H1 (cell line): ENCODE results near the gene FAM83F. TPM values are rescaled to one million over a fixed set of nuclear protein-coding genes. Genes with fewer than 3 reads are reported as not detected.

Experiments used
- CTCF ChIA-PET: fragments of 300-600 bp; sonication (Branson Sonifier 250); formaldehyde crosslinking; loops from one replicate; lab custom pipeline; 2021; ENCODE audit not compliant: partially characterized antibody; lab: Charles Lee
- POLR2A ChIA-PET: fragments of 300-600 bp; sonication (Branson Sonifier 250); formaldehyde crosslinking; loops from one replicate; lab custom pipeline; 2021; ENCODE audit warnings: inconsistent platforms; ENCODE audit not compliant: partially characterized antibody; lab: Charles Lee
- DNase-seq, 2 experiments: peaks; one replicate each; pipeline versions ENCODE4 v3.0.0 to v3.0.0-alpha.2; 2010 to 2022; ENCODE audit warnings: low spot score in 2 of 2, low read depth in 1 of 2, mixed read lengths in 1 of 2
- FAIRE-seq: peaks from 2 replicates; lab custom pipeline; 2011; peaks lifted over from hg19 to GRCh38; lab: Jason Lieb, UNC
- H2AFZ ChIP-seq: 2 replicates; pipeline ENCODE4 v1.8.1; 2012; ENCODE audit warnings: low read length, inconsistent platforms
- H2AK5ac ChIP-seq: 2 replicates; pipeline ENCODE4 v1.6.1; 2013; ENCODE audit warnings: low read depth, low read length
- H2BK120ac ChIP-seq: replicated peaks from 2 replicates; pipeline ENCODE3; 2013; ENCODE audit warnings: low read depth, low read length, inconsistent platforms
- H2BK12ac ChIP-seq: 2 replicates; pipeline ENCODE4 v1.6.1; 2013; ENCODE audit warnings: low read depth, low read length
- H2BK15ac ChIP-seq: 2 replicates; pipeline ENCODE4 v1.6.1; 2013; ENCODE audit warnings: low read length
- H2BK20ac ChIP-seq: 2 replicates; pipeline ENCODE4 v1.6.1; 2013; ENCODE audit warnings: low read length
- H2BK5ac ChIP-seq: 2 replicates; pipeline ENCODE4 v1.6.1; 2013; ENCODE audit warnings: low read depth, low read length
- H3K14ac ChIP-seq: 2 replicates; pipeline ENCODE4 v1.6.1; 2013; ENCODE audit warnings: inconsistent platforms; ENCODE audit not compliant: insufficient read length
- H3K18ac ChIP-seq: 2 replicates; pipeline ENCODE4 v1.6.1; 2013; ENCODE audit warnings: low read length; ENCODE audit errors: extremely low read depth
- H3K23ac ChIP-seq: 2 replicates; pipeline ENCODE4 v1.6.1; 2013; ENCODE audit warnings: inconsistent platforms; ENCODE audit not compliant: insufficient read length
- H3K23me2 ChIP-seq: 2 replicates; pipeline ENCODE4 v1.6.1; 2013; ENCODE audit warnings: low read depth, low read length
- H3K27ac ChIP-seq: 2 replicates; pipeline ENCODE4 v1.6.1; 2011; ENCODE audit warnings: low read depth, low read length, inconsistent platforms
- H3K27me3 ChIP-seq, 4 experiments: replicated peaks in 1 of 4; 1 replicate in 1 of 4; 2 replicates in 3 of 4; pipeline versions ENCODE4 v1.6.1 to v1.8.1; 2011 to 2013; ENCODE audit warnings: low read length in 3 of 4, mild to moderate bottlenecking in 3 of 4, inconsistent platforms in 2 of 4, mixed read lengths in 2 of 4, moderate library complexity in 1 of 4; ENCODE audit not compliant: control insufficient read depth in 3 of 4, insufficient read depth in 3 of 4; ENCODE audit errors: extremely low read depth in 1 of 4
- H3K36me3 ChIP-seq, 4 experiments: 2 replicates each; pipeline versions ENCODE4 v1.6.1 to v1.8.1; 2011 to 2013; ENCODE audit warnings: mild to moderate bottlenecking in 4 of 4, low read length in 3 of 4, moderate library complexity in 2 of 4, control low read depth in 1 of 4, inconsistent platforms in 1 of 4; ENCODE audit not compliant: insufficient read depth in 4 of 4, control insufficient read depth in 2 of 4
- H3K4ac ChIP-seq: replicated peaks from 2 replicates; pipeline ENCODE3; 2013; ENCODE audit warnings: low read length, low read depth, mixed read lengths, inconsistent platforms; ENCODE audit not compliant: insufficient read length
- H3K4me1 ChIP-seq, 4 experiments: replicated peaks in 1 of 4; 1 replicate in 1 of 4; 2 replicates in 3 of 4; pipeline versions ENCODE4 v1.6.1 to v1.8.1; 2011 to 2013; ENCODE audit warnings: low read length in 3 of 4, inconsistent platforms in 2 of 4, mixed read lengths in 1 of 4; ENCODE audit not compliant: insufficient read depth in 4 of 4, control insufficient read depth in 3 of 4
- H3K4me2 ChIP-seq, 2 experiments: 2 replicates each; pipeline versions ENCODE4 v1.6.1 to v1.8.1; 2011 to 2013; ENCODE audit warnings: low read depth in 2 of 2, low read length in 2 of 2, control low read depth in 1 of 2, inconsistent platforms in 1 of 2, mild to moderate bottlenecking in 1 of 2; ENCODE audit not compliant: insufficient read depth in 1 of 2
- H3K4me3 ChIP-seq, 4 experiments: fragments of 200-600, 300-600 bp in 1 of 4; sonication (generic), shearing (Covaris generic), sonication (Bioruptor Twin) in 1 of 4; 2 replicates each; pipeline versions ENCODE4 v1.5.1 to v1.8.1; 2011 to 2016; ENCODE audit warnings: low read length in 4 of 4, low read depth in 3 of 4, control low read depth in 2 of 4, inconsistent platforms in 2 of 4, mild to moderate bottlenecking in 2 of 4, mixed read lengths in 1 of 4, moderate library complexity in 1 of 4; ENCODE audit not compliant: insufficient read depth in 2 of 4; ENCODE audit errors: extremely low read depth in 1 of 4
- H3K56ac ChIP-seq: replicated peaks from 2 replicates; pipeline ENCODE3; 2013; ENCODE audit warnings: low read depth, mild to moderate bottlenecking, mixed read lengths, low read length, inconsistent platforms; ENCODE audit not compliant: insufficient read length
- H3K79me1 ChIP-seq: 2 replicates; pipeline ENCODE4 v1.6.1; 2013; ENCODE audit warnings: low read depth, low read length, control low read depth
- H3K79me2 ChIP-seq, 2 experiments: 2 replicates each; pipeline versions ENCODE4 v1.6.1 to v1.8.1; 2012 to 2013; ENCODE audit warnings: low read length in 2 of 2, mild to moderate bottlenecking in 2 of 2, inconsistent platforms in 1 of 2; ENCODE audit not compliant: insufficient read depth in 2 of 2, control insufficient read depth in 1 of 2
- H3K9ac ChIP-seq, 4 experiments: replicated peaks in 1 of 4; 1 replicate in 1 of 4; 2 replicates in 3 of 4; pipeline versions ENCODE4 v1.6.1 to v1.8.1; 2011 to 2013; ENCODE audit warnings: low read depth in 3 of 4, low read length in 3 of 4, control low read depth in 2 of 4, mild to moderate bottlenecking in 2 of 4, moderate library complexity in 2 of 4, inconsistent platforms in 1 of 4; ENCODE audit errors: extremely low read depth in 1 of 4
- H3K9me3 ChIP-seq, 2 experiments: 2 replicates each; pipeline versions ENCODE4 v1.6.1 to v1.8.1; 2012 to 2013; ENCODE audit warnings: mild to moderate bottlenecking in 2 of 2, moderate library complexity in 2 of 2, control low read depth in 1 of 2, inconsistent platforms in 1 of 2, low read depth in 1 of 2, low read length in 1 of 2, mixed read lengths in 1 of 2; ENCODE audit not compliant: insufficient read depth in 2 of 2
- H4K20me1 ChIP-seq, 2 experiments: replicated peaks in 1 of 2; 2 replicates each; pipeline versions ENCODE3 to v1.8.1; 2011 to 2013; ENCODE audit warnings: inconsistent platforms in 2 of 2, low read length in 2 of 2, mild to moderate bottlenecking in 1 of 2; ENCODE audit not compliant: insufficient read depth in 2 of 2, control insufficient read depth in 1 of 2
- H4K5ac ChIP-seq: 2 replicates; pipeline ENCODE4 v1.6.1; 2013; ENCODE audit warnings: low read length, low read depth, mixed read lengths, inconsistent platforms; ENCODE audit not compliant: insufficient read length
- H4K8ac ChIP-seq: 2 replicates; pipeline ENCODE4 v1.8.0; 2013; ENCODE audit warnings: mild to moderate bottlenecking, moderate library complexity, low read length, inconsistent platforms; ENCODE audit not compliant: insufficient read depth; ENCODE audit errors: extremely low read depth
- H4K91ac ChIP-seq: replicated peaks from 2 replicates; pipeline ENCODE3; 2013; ENCODE audit warnings: low read length, mixed read lengths, inconsistent platforms; ENCODE audit not compliant: insufficient read length
- CHD1 ChIP-seq: IDR thresholded peaks from 2 replicates; pipeline ENCODE4 v1.6.1; 2012; ENCODE audit warnings: low read depth, low read length, improper control_type of control experiment
- EGR1 ChIP-seq: IDR thresholded peaks from 2 replicates; pipeline ENCODE4 v1.6.1; 2011; ENCODE audit warnings: low read depth, low read length, borderline replicate concordance
- GABPA ChIP-seq: IDR thresholded peaks from 2 replicates; pipeline ENCODE4 v1.6.1; 2011; ENCODE audit warnings: mild to moderate bottlenecking, low read length, moderate library complexity, borderline replicate concordance; ENCODE audit not compliant: insufficient read depth
- KDM4A ChIP-seq: IDR thresholded peaks from one replicate; pipeline ENCODE4 v1.7.1; 2012; ENCODE audit warnings: low read depth, mild to moderate bottlenecking, moderate library complexity, low read length, inconsistent platforms; ENCODE audit not compliant: severe bottlenecking
- KDM5A ChIP-seq: fragments of 200-600 bp; IDR thresholded peaks from 2 replicates; pipeline ENCODE4 v1.7.1; 2012; ENCODE audit warnings: mild to moderate bottlenecking, low read length, inconsistent platforms, mixed read lengths
- POLR2AphosphoS5 ChIP-seq: IDR thresholded peaks from 2 replicates; pipeline ENCODE4 v1.6.1; 2011; ENCODE audit warnings: low read depth, low read length
- RFX5 ChIP-seq: IDR thresholded peaks from 2 replicates; pipeline ENCODE4 v1.6.1; 2011; ENCODE audit warnings: low read depth, low read length, improper control_type of control experiment, borderline replicate concordance
- RXRA ChIP-seq: IDR thresholded peaks from 2 replicates; pipeline ENCODE4 v1.6.1; 2011; ENCODE audit warnings: low read depth, mild to moderate bottlenecking, low read length, moderate library complexity; ENCODE audit not compliant: insufficient read depth
- SIX5 ChIP-seq: IDR thresholded peaks from 2 replicates; pipeline ENCODE4 v1.6.1; 2011; ENCODE audit warnings: mild to moderate bottlenecking, low read depth, low read length
- TAF1 ChIP-seq: IDR thresholded peaks from 2 replicates; pipeline ENCODE4 v1.6.1; 2011; ENCODE audit warnings: mild to moderate bottlenecking, low read depth, low read length
- YY1 ChIP-seq: IDR thresholded peaks from 2 replicates; pipeline ENCODE4 v1.6.1; 2011; ENCODE audit warnings: low read depth, mild to moderate bottlenecking, low read length
- WGBS, 2 experiments: shearing (Covaris generic) in 1 of 2; methylation state at CpG; one replicate each; pipeline versions ENCODE4 v1.1.6 to v1.1.7; 2013 to 2015; ENCODE audit warnings: low lambda C conversion rate in 2 of 2, mixed read lengths in 2 of 2, inconsistent platforms in 1 of 2, low coverage in 1 of 2, missing lambda C conversion rate in 1 of 2; ENCODE audit not compliant: insufficient replicate concordance in 2 of 2, insufficient coverage in 1 of 2, insufficient read length in 1 of 2; ENCODE audit errors: extremely low coverage in 1 of 2, missing lambda C conversion rate in 1 of 2; 5-methylcytosine and 5-hydroxymethylcytosine counted together
- polyA plus RNA-seq, 7 experiments: library from polyadenylated mRNA; depleted of rRNA in 3 of 7; stranded (reverse) in 5 of 7; unstranded in 2 of 7; fragments of >200 nt in 5 of 7; fragments of 200-250 nt in 2 of 7; gene quantifications; 1 replicate in 5 of 7; 2 replicates in 1 of 7; 4 replicates in 1 of 7; pipeline versions ENCODE4 v1.2.1 to v1.2.3, GENCODE V29; 2011 to 2013; ENCODE audit warnings: missing spikeins in 2 of 7, mixed read lengths in 2 of 7
- total RNA-seq: library from RNA; stranded (reverse); fragmentation: NEBNext Ultra II Directional; extraction: Animal tissue kit (Norgen Biotek cat#: 25700); gene quantifications from 2 replicates; pipeline ENCODE4 v1.2.1, GENCODE V29; 2021

Gene FAM83F
- total and polyA plus RNA-seq, 2 of the 8 experiments (the other 6 are each of a cell fraction or from before 2014, with no cell fraction given), result 8.6 to 18.9 TPM

- no peak for DNase-seq
- Histone ChIP-seq H3K36me3 (no peaks in the 10 kb centered on the region), H4K8ac (no peak overlapping the region), H3K14ac (no peak overlapping the region), H4K5ac (no peak overlapping the region), H3K9me3 (no peaks in the 10 kb centered on the region), H4K20me1 (no peaks in the 10 kb centered on the region), H3K56ac (no peak overlapping the region), H3K23ac (no peak overlapping the region), H2BK12ac (no peak overlapping the region), H3K27ac (no peak overlapping the region), H2BK120ac (no peak overlapping the region), H2BK15ac (no peak overlapping the region), H3K9ac (no peak overlapping the region), H2AK5ac (no peak overlapping the region), H3K4me1 (no peaks in the 10 kb centered on the region), H2AFZ (no peak overlapping the region), H2BK20ac (no peak overlapping the region), H4K91ac (no peak overlapping the region), H3K4me3 (no peak overlapping the region), H3K23me2 (peaks cover 2% of the 10 kb centered on the region; the same call in 1 of the 2 replicates), H3K79me2 (no peaks in the 10 kb centered on the region), H2BK5ac (no peak overlapping the region), H3K27me3 (peaks cover 0 to 3% (median 0%) of the 10 kb centered on the region in 4 experiments; a peak in 2 of 7 replicates), H3K18ac (no peak overlapping the region), H3K4ac (no peak overlapping the region), H3K4me2 (no peak overlapping the region), H3K79me1 (no peaks in the 10 kb centered on the region)
- no peak for FAIRE-seq
- WGBS, 2 experiments, result 86% methylated on average over 4 of the region's 4 CpGs; no CpG with 5 or more reads in 1 of the 2 experiments
- CTCF ChIA-PET, result interaction anchor here (0.8 to 2.1 kb wide), 6 partner anchors 11 to 468 kb away, joined by 3 to 13 read pairs (median 6); no protein-coding TSS in a partner anchor
- no peak for TF ChIP-seq KDM5A
- no peak for TF ChIP-seq EGR1
- TF ChIP-seq POLR2AphosphoS5, result no peak
- TF ChIP-seq RFX5, result no peak
- TF ChIP-seq KDM4A, result no peak
- TF ChIP-seq TAF1, result no peak
- TF ChIP-seq GABPA, result no peak
- no peak for TF ChIP-seq SIX5
- no peak for TF ChIP-seq RXRA
- TF ChIP-seq YY1, result no peak
- TF ChIP-seq CHD1, result no peak
- POLR2A ChIA-PET, result interaction anchor here (1.2 kb wide), 2 partner anchors 18 to 20 kb away, joined by 3 to 5 read pairs; no protein-coding TSS in a partner anchor
Measured at GRCh38 chr22:39983346-39983745, 11.4 kb upstream of the FAM83F start.
